D721Med (cell line): ENCODE measurements around the gene GAB2.

Experiments
- DNase-seq: peaks from one replicate; pipeline ENCODE4 v3.0.0; 2011; ENCODE audit warnings: low spot score; ENCODE audit not compliant: insufficient read length
- FAIRE-seq: peaks from 2 replicates; lab custom pipeline; 2011; peaks lifted over from hg19 to GRCh38; lab: Jason Lieb, UNC
- TF ChIP-seq, protein P1 (sequence below): IDR thresholded peaks from 2 replicates; pipeline ENCODE4 v1.5.1; 2012; ENCODE audit warnings: mild to moderate bottlenecking, control low read depth; ENCODE audit not compliant: insufficient read depth; ENCODE audit errors: missing control alignments

The GAB2 gene

GRCh38 chr11:78343303-78343702 lies 74.3 kb downstream of the GAB2 start:
- TF ChIP-seq, protein P1, sequence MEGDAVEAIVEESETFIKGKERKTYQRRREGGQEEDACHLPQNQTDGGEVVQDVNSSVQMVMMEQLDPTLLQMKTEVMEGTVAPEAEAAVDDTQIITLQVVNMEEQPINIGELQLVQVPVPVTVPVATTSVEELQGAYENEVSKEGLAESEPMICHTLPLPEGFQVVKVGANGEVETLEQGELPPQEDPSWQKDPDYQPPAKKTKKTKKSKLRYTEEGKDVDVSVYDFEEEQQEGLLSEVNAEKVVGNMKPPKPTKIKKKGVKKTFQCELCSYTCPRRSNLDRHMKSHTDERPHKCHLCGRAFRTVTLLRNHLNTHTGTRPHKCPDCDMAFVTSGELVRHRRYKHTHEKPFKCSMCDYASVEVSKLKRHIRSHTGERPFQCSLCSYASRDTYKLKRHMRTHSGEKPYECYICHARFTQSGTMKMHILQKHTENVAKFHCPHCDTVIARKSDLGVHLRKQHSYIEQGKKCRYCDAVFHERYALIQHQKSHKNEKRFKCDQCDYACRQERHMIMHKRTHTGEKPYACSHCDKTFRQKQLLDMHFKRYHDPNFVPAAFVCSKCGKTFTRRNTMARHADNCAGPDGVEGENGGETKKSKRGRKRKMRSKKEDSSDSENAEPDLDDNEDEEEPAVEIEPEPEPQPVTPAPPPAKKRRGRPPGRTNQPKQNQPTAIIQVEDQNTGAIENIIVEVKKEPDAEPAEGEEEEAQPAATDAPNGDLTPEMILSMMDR: no peak
- DNase-seq: no peak
- FAIRE-seq: no peak

- TF ChIP-seq, protein P1: no peak
- DNase-seq (no peak), FAIRE-seq (no peak)
Measured at GRCh38 chr11:78341841-78342240, 75.8 kb downstream of the GAB2 start.

GRCh38 chr11:78340530-78340929 lies 77.1 kb downstream of the GAB2 start:
- FAIRE-seq (no peak), DNase-seq (no peak)
- TF ChIP-seq, protein P1: no peak

GRCh38 chr11:78339945-78340344 lies 77.7 kb downstream of the GAB2 start:
- DNase-seq (no peak), FAIRE-seq (no peak)
- TF ChIP-seq, protein P1: no peak

- TF ChIP-seq, protein P1: no peak
- DNase-seq (no peak), FAIRE-seq (no peak)
Measured at GRCh38 chr11:78339483-78339882, 78.1 kb downstream of the GAB2 start.

GRCh38 chr11:78338702-78339101 lies 78.9 kb downstream of the GAB2 start:
- FAIRE-seq: no peak
- TF ChIP-seq, protein P1: no peak
- DNase-seq: no peak

DNA sequence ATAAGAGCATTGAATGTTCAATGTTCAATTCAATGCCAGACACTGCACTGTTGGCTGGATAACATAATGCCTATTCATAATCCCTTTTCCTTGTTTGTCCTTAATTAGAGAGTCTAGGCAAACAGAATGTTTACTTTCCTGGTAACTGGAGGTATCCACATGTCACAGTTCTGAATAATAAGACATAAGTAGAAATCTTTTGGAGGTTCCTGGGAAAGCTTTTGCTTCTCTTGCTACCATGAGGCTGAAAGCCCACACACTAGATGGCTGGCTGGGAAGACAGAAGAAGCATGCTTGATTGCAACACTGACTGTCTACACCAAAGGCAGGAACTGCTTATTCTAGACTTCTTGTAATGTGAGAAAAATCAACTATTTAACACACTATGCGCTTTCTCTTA lies 79.5 kb downstream of the GAB2 start:
- no peak for DNase-seq

More for the DNA sequence above, 79.5 kb downstream of the GAB2 start:
- FAIRE-seq: no peak
- TF ChIP-seq, protein P1: no peak
